Epithelial cell of prostate (primary cell): Measurements from ENCODE around the gene CSN2.

Experiments used
- DNase-seq: peaks from one replicate; pipeline ENCODE4 v3.0.0-alpha.2; 2011; ENCODE audit warnings: low read depth, low spot score
- H3K27ac ChIP-seq: fragments of 450-650 bp; 2 replicates; pipeline ENCODE4 v1.5.1; 2017; ENCODE audit warnings: mild to moderate bottlenecking

The CSN2 gene

GRCh38 chr4:69909195-69909594 is 56.3 kb downstream of the CSN2 start:
- no peak for DNase-seq
- H3K27ac ChIP-seq, result no peak overlapping the region

- DNase-seq, result no peak
- H3K27ac ChIP-seq, result no peak overlapping the region
Observed at GRCh38 chr4:69907151-69907550, 58.4 kb downstream of the CSN2 start.
